Natural killer cell (primary cell): ENCODE data around the gene FUT4. TPM values are rescaled to one million over a fixed set of nuclear protein-coding genes. Genes with fewer than 3 reads are reported as not detected.
"Not testable (repeated sequence)": the region's sequence is repeated elsewhere in the genome, so short reads cannot be mapped to it uniquely, and the experiment has no call there.

Source experiments
- ATAC-seq, 3 donors: fragments of 150-1000 bp in 2 of 3; fragments of 200-7000 bp in 1 of 3; cut with Tn5 transposase; 1 replicate in 1 of 3; 2 replicates in 2 of 3; pipeline ENCODE4 v1.10.0; 2021; ENCODE audit warnings: mild to moderate bottlenecking in 2 of 3, moderate library complexity in 2 of 3
- DNase-seq, 2 donors: peaks; one replicate each; pipeline versions ENCODE4 v3.0.0 to v3.0.0-alpha.2; 2013 to 2021; ENCODE audit warnings: mixed read lengths in 1 of 2
- H3K27ac ChIP-seq: one replicate; pipeline ENCODE4 v1.5.1; 2013; ENCODE audit warnings: mild to moderate bottlenecking, low read length
- H3K27me3 ChIP-seq: one replicate; pipeline ENCODE4 v1.6.1; 2013; ENCODE audit warnings: low read length; ENCODE audit not compliant: control insufficient read depth, insufficient read depth
- H3K36me3 ChIP-seq: one replicate; pipeline ENCODE4 v1.6.1; 2013; ENCODE audit warnings: low read length; ENCODE audit not compliant: control insufficient read depth, insufficient read depth
- H3K4me1 ChIP-seq: one replicate; pipeline ENCODE4 v1.6.1; 2013; ENCODE audit warnings: low read length; ENCODE audit not compliant: control insufficient read depth, insufficient read depth
- H3K4me3 ChIP-seq: one replicate; pipeline ENCODE4 v1.5.1; 2013; ENCODE audit warnings: low read length
- H3K9me3 ChIP-seq: one replicate; pipeline ENCODE4 v1.6.1; 2013; ENCODE audit warnings: low read length; ENCODE audit not compliant: control insufficient read depth, insufficient read depth
- H3K27ac Mint-ChIP-seq, 2 donors: one replicate each; pipeline ENCODE4 v1.8.0; 2022; ENCODE audit warnings: mild to moderate bottlenecking in 2 of 2, mixed read lengths in 2 of 2, moderate library complexity in 1 of 2
- H3K27me3 Mint-ChIP-seq, 2 donors: one replicate each; pipeline ENCODE4 v1.8.0; 2022; ENCODE audit warnings: low read depth in 2 of 2, mixed read lengths in 2 of 2
- H3K36me3 Mint-ChIP-seq: one replicate; pipeline ENCODE4 v1.8.0; 2022; ENCODE audit warnings: mixed read lengths
- H3K4me1 Mint-ChIP-seq, 2 donors: one replicate each; pipeline ENCODE4 v1.8.0; 2022; ENCODE audit warnings: mixed read lengths in 2 of 2
- H3K4me3 Mint-ChIP-seq: one replicate; pipeline ENCODE4 v1.8.0; 2022; ENCODE audit warnings: mild to moderate bottlenecking, moderate library complexity, mixed read lengths
- H3K9me3 Mint-ChIP-seq, 2 donors: one replicate each; pipeline ENCODE4 v1.8.0; 2022; ENCODE audit warnings: mixed read lengths in 2 of 2
- CTCF ChIP-seq: fragments of 200-600 bp; IDR thresholded peaks from one replicate; pipeline ENCODE4 v1.8.0; 2022; ENCODE audit warnings: antibody characterized with exemption
- WGBS: methylation state at CpG from one replicate; pipeline ENCODE4 v1.1.7; 2013; ENCODE audit warnings: missing lambda C conversion rate; ENCODE audit not compliant: insufficient coverage; 5-methylcytosine and 5-hydroxymethylcytosine counted together
- intact Hi-C: fragments of 100-400 bp; cut with micrococcal nuclease; formaldehyde crosslinking; loops from one replicate; pipeline ENCODE4 v1.14.2; 2022
- total RNA-seq, 4 donors: library from RNA; stranded (reverse); fragments of 120-200 nt in 1 of 4; gene quantifications; one replicate each; pipeline versions ENCODE4 v1.2.3 to v1.2.4, GENCODE V29; 2013 to 2022

Gene FUT4
- total RNA-seq, 3 donors from 2014 or later (not counting 1 experiment from before 2014, with no cell fraction given) = 4.4 to 7.5 (median 5.6) TPM

- no peak for ATAC-seq
- peaks cover 52% of the 10 kb centered on the region for H3K36me3 ChIP-seq
- Mint-ChIP-seq H3K27me3 (no peaks in the 10 kb centered on the region), H3K9me3 (no peaks in the 10 kb centered on the region), H3K4me1 (no peaks in the 10 kb centered on the region), H3K36me3 (peaks cover 5% of the 10 kb centered on the region), H3K4me3 (no peak overlapping the region), H3K27ac (no peak overlapping the region)
- no peak overlapping the region for H3K4me3 ChIP-seq
- intact Hi-C loops = loop anchor here (10.0 kb wide), 3 partner anchors 327 to 1267 kb away; no protein-coding TSS in a partner anchor
- H3K27ac ChIP-seq = no peak overlapping the region
- no CpG with 5 or more reads among the region's 2 CpGs for WGBS
- no peak for DNase-seq
- no peak for TF ChIP-seq CTCF
- no peaks in the 10 kb centered on the region for H3K9me3 ChIP-seq
- no peaks in the 10 kb centered on the region for H3K27me3 ChIP-seq
- H3K4me1 ChIP-seq = no peaks in the 10 kb centered on the region
Measured at GRCh38 chr11:94501522-94501921, 42.2 kb upstream of the FUT4 start.

DNA sequence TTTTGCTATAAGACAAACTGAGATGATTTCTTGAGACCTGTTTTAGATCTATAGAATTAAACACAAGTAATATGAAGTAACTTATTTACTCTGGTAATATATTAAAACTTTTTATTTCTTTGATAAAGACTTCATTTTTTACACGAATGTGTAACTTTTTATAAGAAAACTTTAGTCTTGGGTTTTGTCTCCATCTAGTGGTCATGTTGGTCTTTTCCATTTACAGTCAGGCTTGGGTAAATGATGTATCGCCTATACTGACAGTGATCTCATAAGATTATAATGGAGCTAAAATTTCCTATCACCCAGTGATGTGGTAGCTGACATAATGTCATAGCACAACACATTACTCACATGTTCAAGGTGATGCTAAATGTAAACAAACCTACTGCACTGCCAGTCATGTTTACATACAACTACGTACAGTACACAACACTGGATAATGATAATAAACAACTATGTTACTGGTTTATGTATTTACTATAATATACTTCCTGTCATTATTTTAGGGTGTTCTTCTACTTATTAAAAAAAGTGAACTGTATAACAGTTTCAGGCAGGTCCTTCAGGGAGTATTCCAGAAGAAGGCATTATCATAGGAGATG, 38.9 kb upstream of the FUT4 start:
- H3K9me3 ChIP-seq = no peaks in the 10 kb centered on the region
- DNase-seq (peak in 1 of 2 donors; percentile 77), ATAC-seq (peak; percentile 65 to 68 (median 68))
- H3K4me1 ChIP-seq = no peaks in the 10 kb centered on the region
- no peaks in the 10 kb centered on the region for H3K27me3 Mint-ChIP-seq
- H3K36me3 ChIP-seq = peaks cover 20% of the 10 kb centered on the region
- H3K4me3 ChIP-seq = no peak overlapping the region
- H3K27ac ChIP-seq = no peak overlapping the region
- H3K36me3 Mint-ChIP-seq = peaks cover 5% of the 10 kb centered on the region
- H3K4me1 Mint-ChIP-seq = no peaks in the 10 kb centered on the region
- no peak overlapping the region for H3K27ac Mint-ChIP-seq
- no peaks in the 10 kb centered on the region for H3K27me3 ChIP-seq
- no peak overlapping the region for H3K4me3 Mint-ChIP-seq
- no peaks in the 10 kb centered on the region for H3K9me3 Mint-ChIP-seq
- TF ChIP-seq CTCF = peak; percentile 98
- intact Hi-C loops = loop anchor here (1.0 to 10.0 kb wide), 5 partner anchors 179 to 1270 kb away; no protein-coding TSS in a partner anchor
- WGBS = 29% methylated on average over 1 of the region's 3 CpGs

- not testable (repeated sequence) for DNase-seq, H3K4me1 Mint-ChIP-seq, ATAC-seq, H3K9me3 ChIP-seq, H3K36me3 Mint-ChIP-seq, H3K4me1 ChIP-seq, H3K4me3 ChIP-seq, H3K4me3 Mint-ChIP-seq, H3K27ac ChIP-seq, H3K27me3 Mint-ChIP-seq, H3K27me3 ChIP-seq, H3K36me3 ChIP-seq, H3K9me3 Mint-ChIP-seq, H3K27ac Mint-ChIP-seq
- intact Hi-C loops = loop anchor here (10.0 kb wide), 3 partner anchors 332 to 1272 kb away; no protein-coding TSS in a partner anchor
- 91% methylated on average over 4 of the region's 5 CpGs for WGBS
Measured at GRCh38 chr11:94506513-94506912, 37.2 kb upstream of the FUT4 start.

GRCh38 chr11:94507485-94507884, 36.2 kb upstream of the FUT4 start:
- Histone ChIP-seq H3K4me1 (peaks cover 8% of the 10 kb centered on the region), H3K36me3 (no peaks in the 10 kb centered on the region), H3K9me3 (no peaks in the 10 kb centered on the region), H3K4me3 (no peak overlapping the region), H3K27ac (no peak overlapping the region), H3K27me3 (no peaks in the 10 kb centered on the region)
- Mint-ChIP-seq H3K4me1 (peaks cover 9 to 13% of the 10 kb centered on the region in 2 donors), H3K27me3 (peaks cover 0 to 8% of the 10 kb centered on the region in 2 donors), H3K9me3 (no peaks in the 10 kb centered on the region), H3K27ac (no peak overlapping the region), H3K36me3 (no peaks in the 10 kb centered on the region), H3K4me3 (no peak overlapping the region)
- intact Hi-C loops = loop anchor here (10.0 kb wide), 3 partner anchors 333 to 1273 kb away; no protein-coding TSS in a partner anchor
- TF ChIP-seq CTCF = no peak
- WGBS = 83% methylated on average over 3 of the region's 4 CpGs
- ATAC-seq = no peak
- DNase-seq = no peak
